HCT116 (cell line): ENCODE results near the gene GOLGA5. TPM values are rescaled to one million over a fixed set of nuclear protein-coding genes. Genes with fewer than 3 reads are reported as not detected.

Experiments used
- ATAC-seq: fragments of 200-7000 bp; cut with Tn5 transposase; 2 replicates; pipeline ENCODE4 v1.9.1; 2020; ENCODE audit warnings: mild to moderate bottlenecking, moderate library complexity
- BruUV-seq: library from RNA; stranded (reverse); fragments of 400-500 nt; replicated peaks from 2 replicates; lab custom pipeline; 2021; lab: Mats Ljungman, UMichigan
- CTCF ChIA-PET: fragments of 300-600 bp; sonication (Branson Sonifier 250); formaldehyde crosslinking; loops from one replicate; lab custom pipeline; 2021; ENCODE audit warnings: antibody characterized with exemption; lab: Charles Lee
- POLR2A ChIA-PET: fragments of 300-600, 350-600 bp; sonication (Branson Sonifier 250); formaldehyde crosslinking; loops from one replicate; lab custom pipeline; 2021; ENCODE audit warnings: antibody characterized with exemption; lab: Charles Lee
- RAD21 ChIA-PET, 2 experiments: fragments of 300-600 bp; sonication (Branson Sonifier 250); formaldehyde crosslinking; loops; one replicate each; lab custom pipeline; 2023; ENCODE audit warnings: low total read pairs in 2 of 2; ENCODE audit not compliant: uncharacterized antibody in 2 of 2, unreplicated experiment in 2 of 2, low non-redundant PET in 1 of 2; lab: Charles Lee
- DNase-seq: peaks from one replicate; pipeline ENCODE4 v3.0.0-alpha.2; 2010; ENCODE audit warnings: low read depth, low spot score
- H2AFZ ChIP-seq: fragments of 200-600 bp; shearing (Covaris generic), sonication (generic); 2 replicates; pipeline ENCODE4 v1.6.1; 2017; ENCODE audit warnings: low read depth, mixed run types, mixed read lengths, antibody characterized with exemption, low read length; ENCODE audit not compliant: poor library complexity, severe bottlenecking
- H3K27ac ChIP-seq: 2 replicates; pipeline ENCODE4 v1.5.1; 2012; ENCODE audit warnings: low read depth, low read length
- H3K27me3 ChIP-seq: fragments of 200-600 bp; sonication (generic); 2 replicates; pipeline ENCODE4 v1.6.1; 2016; ENCODE audit warnings: mixed run types, low read length, mixed read lengths; ENCODE audit not compliant: insufficient read depth
- H3K36me3 ChIP-seq, 2 experiments: fragments of 200-500 bp in 1 of 2; fragments of 200-600 bp in 1 of 2; sonication (Bioruptor generic) in 1 of 2; sonication (generic) in 1 of 2; 2 replicates each; pipeline versions ENCODE4 v1.5.1 to v1.6.1; 2014 to 2016; ENCODE audit warnings: low read length in 2 of 2, inconsistent platforms in 1 of 2, mixed read lengths in 1 of 2, mixed run types in 1 of 2; ENCODE audit not compliant: insufficient read depth in 2 of 2, control insufficient read depth in 1 of 2
- H3K4me1 ChIP-seq, 2 experiments: fragments of 200-600 bp in 1 of 2; sonication (generic) in 1 of 2; 2 replicates each; pipeline versions ENCODE4 v1.5.1 to v1.6.1; 2012 to 2017; ENCODE audit warnings: low read length in 2 of 2, inconsistent platforms in 1 of 2, mild to moderate bottlenecking in 1 of 2, mixed read lengths in 1 of 2, mixed run types in 1 of 2, moderate library complexity in 1 of 2; ENCODE audit not compliant: insufficient read depth in 2 of 2, control insufficient read depth in 1 of 2
- H3K4me2 ChIP-seq: fragments of 200-600 bp; sonication (generic); 2 replicates; pipeline ENCODE4 v1.6.1; 2017; ENCODE audit warnings: mixed run types, low read length, mixed read lengths
- H3K4me3 ChIP-seq, 2 experiments: fragments of 200-600 bp in 1 of 2; sonication (generic) in 1 of 2; replicated peaks in 1 of 2; 2 replicates each; pipeline ENCODE4 v1.5.1; 2011 to 2016; ENCODE audit warnings: low read length in 2 of 2, control low read depth in 1 of 2, low read depth in 1 of 2, mild to moderate bottlenecking in 1 of 2, mixed read lengths in 1 of 2, mixed run types in 1 of 2
- H3K79me2 ChIP-seq: fragments of 200-600 bp; sonication (generic); 2 replicates; pipeline ENCODE4 v1.6.1; 2017; ENCODE audit warnings: mild to moderate bottlenecking, mixed run types, low read length, moderate library complexity, mixed read lengths; ENCODE audit not compliant: insufficient read depth
- H3K9ac ChIP-seq: fragments of 200-600 bp; sonication (generic); 2 replicates; pipeline ENCODE4 v1.6.1; 2016; ENCODE audit warnings: low read length, mixed read lengths
- H3K9me2 ChIP-seq: fragments of 200-600 bp; sonication (generic), shearing (Covaris generic); 2 replicates; pipeline ENCODE4 v1.6.1; 2017; ENCODE audit warnings: mixed run types, mild to moderate bottlenecking, moderate library complexity; ENCODE audit not compliant: insufficient read depth
- H3K9me3 ChIP-seq, 2 experiments: fragments of 200-500 bp in 1 of 2; fragments of 200-600 bp in 1 of 2; sonication (Bioruptor generic) in 1 of 2; sonication (generic) in 1 of 2; 2 replicates each; pipeline ENCODE4 v1.6.1; 2014 to 2017; ENCODE audit warnings: low read length in 2 of 2, mixed read lengths in 2 of 2, inconsistent platforms in 1 of 2, low read depth in 1 of 2, mild to moderate bottlenecking in 1 of 2, mixed run types in 1 of 2, moderate library complexity in 1 of 2; ENCODE audit not compliant: control insufficient read depth in 1 of 2, insufficient read depth in 1 of 2
- H4K20me1 ChIP-seq: fragments of 200-600 bp; sonication (generic), shearing (Covaris generic); 2 replicates; pipeline ENCODE4 v1.6.1; 2017; ENCODE audit warnings: mixed run types, mild to moderate bottlenecking, moderate library complexity; ENCODE audit not compliant: insufficient read depth
- EGR1 ChIP-seq: IDR thresholded peaks from 2 replicates; pipeline ENCODE4 v1.6.1; 2012; ENCODE audit warnings: low read depth
- EZH2phosphoT487 ChIP-seq: fragments of 200-600 bp; IDR thresholded peaks from 2 replicates; pipeline ENCODE4 v1.6.1; 2018; ENCODE audit warnings: antibody characterized with exemption, borderline replicate concordance
- JUND ChIP-seq: IDR thresholded peaks from 2 replicates; pipeline ENCODE4 v1.6.1; 2012
- POLR2AphosphoS5 ChIP-seq: IDR thresholded peaks from 2 replicates; pipeline ENCODE4 v1.6.1; 2011; ENCODE audit warnings: mild to moderate bottlenecking, low read depth, low read length, moderate library complexity
- RAD21 ChIP-seq: IDR thresholded peaks from 2 replicates; pipeline ENCODE4 v1.6.1; 2012; ENCODE audit warnings: low read depth, mild to moderate bottlenecking
- SRF ChIP-seq: IDR thresholded peaks from 2 replicates; pipeline ENCODE4 v1.6.1; 2012; ENCODE audit warnings: low read depth
- TCF7L2 ChIP-seq: IDR thresholded peaks from 2 replicates; pipeline ENCODE4 v1.7.0; 2011; ENCODE audit warnings: borderline replicate concordance, inconsistent platforms; ENCODE audit not compliant: insufficient read depth, insufficient read length; ENCODE audit errors: extremely low read depth
- intact Hi-C: fragments of 100-400 bp; cut with micrococcal nuclease; formaldehyde crosslinking; loops from 2 replicates; pipeline ENCODE4 v1.10.0; 2022
- total RNA-seq: library from RNA; stranded (reverse); gene quantifications from one replicate; pipeline ENCODE4 v1.2.1, GENCODE V29; 2021; ENCODE audit not compliant: unreplicated experiment
- TF ChIP-seq, protein P1 (sequence below): IDR thresholded peaks from 2 replicates; pipeline ENCODE4 v1.6.1; 2011; ENCODE audit warnings: mild to moderate bottlenecking, low read length, moderate library complexity; ENCODE audit not compliant: insufficient replicate concordance; ENCODE audit errors: extremely low read depth
- TF ChIP-seq, protein P2 (sequence below): IDR thresholded peaks from 2 replicates; pipeline ENCODE4 v1.6.1; 2012

GOLGA5 gene
- total RNA-seq, 1 experiment from 2014 or later = 24.4 TPM

DNA sequence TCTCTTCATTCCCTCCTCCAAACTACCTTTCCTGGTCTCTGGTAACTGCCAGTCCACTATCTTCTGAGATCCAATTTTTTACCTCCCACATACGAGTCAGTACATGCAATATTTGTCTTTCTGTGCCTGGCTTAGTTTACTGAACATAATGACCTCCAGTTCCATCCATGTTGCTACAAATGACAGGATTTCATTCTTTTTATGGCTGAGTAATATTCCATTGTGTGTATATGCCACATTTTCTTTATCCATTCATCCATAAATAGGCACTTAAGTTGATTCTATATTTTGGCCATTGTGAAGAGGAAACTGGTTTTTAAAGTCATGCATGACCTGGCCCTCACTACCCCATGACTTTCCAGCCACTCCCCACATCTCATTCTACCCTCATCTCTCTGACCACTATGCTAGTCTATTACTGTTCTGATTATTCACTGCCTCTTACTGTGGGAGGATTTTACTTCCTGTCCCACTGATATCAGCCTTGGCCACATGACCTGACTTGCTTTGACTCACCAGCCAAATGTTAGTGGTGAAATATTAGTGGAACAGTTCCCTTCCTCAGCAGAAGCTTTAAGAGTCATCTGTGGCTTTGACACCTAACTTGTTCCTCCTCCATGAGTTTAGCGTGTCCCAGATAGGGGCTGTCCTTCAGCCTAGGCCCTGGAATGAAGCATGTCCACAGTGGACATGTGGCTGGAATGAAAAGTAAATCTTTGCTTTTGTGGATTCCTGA lies 52.2 kb downstream of the GOLGA5 start:
- Histone ChIP-seq H3K27ac (no peak overlapping the region), H3K9me2 (no peaks in the 10 kb centered on the region), H2AFZ (no peak overlapping the region), H3K79me2 (no peaks in the 10 kb centered on the region), H4K20me1 (no peaks in the 10 kb centered on the region), H3K9ac (no peak overlapping the region), H3K27me3 (no peaks in the 10 kb centered on the region), H3K4me2 (no peak overlapping the region), H3K36me3 (no peaks in the 10 kb centered on the region), H3K9me3 (no peaks in the 10 kb centered on the region), H3K4me3 (no peak overlapping the region), H3K4me1 (peaks cover 0 to 6% of the 10 kb centered on the region in 2 experiments; a peak in 1 of 4 replicates)
- ChIA-PET RAD21 (no interaction called here), CTCF (no interaction called here), POLR2A (no interaction called here)
- DNase-seq (peak; percentile 2), ATAC-seq (no peak)
- intact Hi-C loops = no loop called here
- TF ChIP-seq SRF (no peak), RAD21 (no peak), TCF7L2 (no peak), EGR1 (no peak), EZH2phosphoT487 (no peak), JUND (no peak), POLR2AphosphoS5 (no peak)
- TF ChIP-seq, protein P1, sequence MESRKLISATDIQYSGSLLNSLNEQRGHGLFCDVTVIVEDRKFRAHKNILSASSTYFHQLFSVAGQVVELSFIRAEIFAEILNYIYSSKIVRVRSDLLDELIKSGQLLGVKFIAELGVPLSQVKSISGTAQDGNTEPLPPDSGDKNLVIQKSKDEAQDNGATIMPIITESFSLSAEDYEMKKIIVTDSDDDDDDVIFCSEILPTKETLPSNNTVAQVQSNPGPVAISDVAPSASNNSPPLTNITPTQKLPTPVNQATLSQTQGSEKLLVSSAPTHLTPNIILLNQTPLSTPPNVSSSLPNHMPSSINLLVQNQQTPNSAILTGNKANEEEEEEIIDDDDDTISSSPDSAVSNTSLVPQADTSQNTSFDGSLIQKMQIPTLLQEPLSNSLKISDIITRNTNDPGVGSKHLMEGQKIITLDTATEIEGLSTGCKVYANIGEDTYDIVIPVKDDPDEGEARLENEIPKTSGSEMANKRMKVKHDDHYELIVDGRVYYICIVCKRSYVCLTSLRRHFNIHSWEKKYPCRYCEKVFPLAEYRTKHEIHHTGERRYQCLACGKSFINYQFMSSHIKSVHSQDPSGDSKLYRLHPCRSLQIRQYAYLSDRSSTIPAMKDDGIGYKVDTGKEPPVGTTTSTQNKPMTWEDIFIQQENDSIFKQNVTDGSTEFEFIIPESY = no peak
- TF ChIP-seq, protein P2, sequence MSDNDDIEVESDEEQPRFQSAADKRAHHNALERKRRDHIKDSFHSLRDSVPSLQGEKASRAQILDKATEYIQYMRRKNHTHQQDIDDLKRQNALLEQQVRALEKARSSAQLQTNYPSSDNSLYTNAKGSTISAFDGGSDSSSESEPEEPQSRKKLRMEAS = no peak
- BruUV-seq = no TSS peak
